H1 (cell line): ENCODE results near the gene ARG2. TPM values are rescaled to one million over a fixed set of nuclear protein-coding genes. Genes with fewer than 3 reads are reported as not detected.

Experiments
- CTCF ChIA-PET: fragments of 300-600 bp; sonication (Branson Sonifier 250); formaldehyde crosslinking; loops from one replicate; lab custom pipeline; 2021; ENCODE audit not compliant: partially characterized antibody; lab: Charles Lee
- POLR2A ChIA-PET: fragments of 300-600 bp; sonication (Branson Sonifier 250); formaldehyde crosslinking; loops from one replicate; lab custom pipeline; 2021; ENCODE audit warnings: inconsistent platforms; ENCODE audit not compliant: partially characterized antibody; lab: Charles Lee
- DNase-seq, 2 experiments: peaks; one replicate each; pipeline versions ENCODE4 v3.0.0 to v3.0.0-alpha.2; 2010 to 2022; ENCODE audit warnings: low spot score in 2 of 2, low read depth in 1 of 2, mixed read lengths in 1 of 2
- FAIRE-seq: peaks from 2 replicates; lab custom pipeline; 2011; peaks lifted over from hg19 to GRCh38; lab: Jason Lieb, UNC
- H2AFZ ChIP-seq: 2 replicates; pipeline ENCODE4 v1.8.1; 2012; ENCODE audit warnings: low read length, inconsistent platforms
- H2AK5ac ChIP-seq: 2 replicates; pipeline ENCODE4 v1.6.1; 2013; ENCODE audit warnings: low read depth, low read length
- H2BK120ac ChIP-seq: replicated peaks from 2 replicates; pipeline ENCODE3; 2013; ENCODE audit warnings: low read depth, low read length, inconsistent platforms
- H2BK12ac ChIP-seq: 2 replicates; pipeline ENCODE4 v1.6.1; 2013; ENCODE audit warnings: low read depth, low read length
- H2BK15ac ChIP-seq: 2 replicates; pipeline ENCODE4 v1.6.1; 2013; ENCODE audit warnings: low read length
- H2BK20ac ChIP-seq: 2 replicates; pipeline ENCODE4 v1.6.1; 2013; ENCODE audit warnings: low read length
- H2BK5ac ChIP-seq: 2 replicates; pipeline ENCODE4 v1.6.1; 2013; ENCODE audit warnings: low read depth, low read length
- H3K14ac ChIP-seq: 2 replicates; pipeline ENCODE4 v1.6.1; 2013; ENCODE audit warnings: inconsistent platforms; ENCODE audit not compliant: insufficient read length
- H3K18ac ChIP-seq: 2 replicates; pipeline ENCODE4 v1.6.1; 2013; ENCODE audit warnings: low read length; ENCODE audit errors: extremely low read depth
- H3K23ac ChIP-seq: 2 replicates; pipeline ENCODE4 v1.6.1; 2013; ENCODE audit warnings: inconsistent platforms; ENCODE audit not compliant: insufficient read length
- H3K23me2 ChIP-seq: 2 replicates; pipeline ENCODE4 v1.6.1; 2013; ENCODE audit warnings: low read depth, low read length
- H3K27ac ChIP-seq: 2 replicates; pipeline ENCODE4 v1.6.1; 2011; ENCODE audit warnings: low read depth, low read length, inconsistent platforms
- H3K27me3 ChIP-seq, 4 experiments: replicated peaks in 1 of 4; 1 replicate in 1 of 4; 2 replicates in 3 of 4; pipeline versions ENCODE4 v1.6.1 to v1.8.1; 2011 to 2013; ENCODE audit warnings: low read length in 3 of 4, mild to moderate bottlenecking in 3 of 4, inconsistent platforms in 2 of 4, mixed read lengths in 2 of 4, moderate library complexity in 1 of 4; ENCODE audit not compliant: control insufficient read depth in 3 of 4, insufficient read depth in 3 of 4; ENCODE audit errors: extremely low read depth in 1 of 4
- H3K36me3 ChIP-seq, 4 experiments: 2 replicates each; pipeline versions ENCODE4 v1.6.1 to v1.8.1; 2011 to 2013; ENCODE audit warnings: mild to moderate bottlenecking in 4 of 4, low read length in 3 of 4, moderate library complexity in 2 of 4, control low read depth in 1 of 4, inconsistent platforms in 1 of 4; ENCODE audit not compliant: insufficient read depth in 4 of 4, control insufficient read depth in 2 of 4
- H3K4ac ChIP-seq: replicated peaks from 2 replicates; pipeline ENCODE3; 2013; ENCODE audit warnings: low read length, low read depth, mixed read lengths, inconsistent platforms; ENCODE audit not compliant: insufficient read length
- H3K4me1 ChIP-seq, 4 experiments: replicated peaks in 1 of 4; 1 replicate in 1 of 4; 2 replicates in 3 of 4; pipeline versions ENCODE4 v1.6.1 to v1.8.1; 2011 to 2013; ENCODE audit warnings: low read length in 3 of 4, inconsistent platforms in 2 of 4, mixed read lengths in 1 of 4; ENCODE audit not compliant: insufficient read depth in 4 of 4, control insufficient read depth in 3 of 4
- H3K4me2 ChIP-seq, 2 experiments: 2 replicates each; pipeline versions ENCODE4 v1.6.1 to v1.8.1; 2011 to 2013; ENCODE audit warnings: low read depth in 2 of 2, low read length in 2 of 2, control low read depth in 1 of 2, inconsistent platforms in 1 of 2, mild to moderate bottlenecking in 1 of 2; ENCODE audit not compliant: insufficient read depth in 1 of 2
- H3K4me3 ChIP-seq, 4 experiments: fragments of 200-600, 300-600 bp in 1 of 4; sonication (generic), shearing (Covaris generic), sonication (Bioruptor Twin) in 1 of 4; 2 replicates each; pipeline versions ENCODE4 v1.5.1 to v1.8.1; 2011 to 2016; ENCODE audit warnings: low read length in 4 of 4, low read depth in 3 of 4, control low read depth in 2 of 4, inconsistent platforms in 2 of 4, mild to moderate bottlenecking in 2 of 4, mixed read lengths in 1 of 4, moderate library complexity in 1 of 4; ENCODE audit not compliant: insufficient read depth in 2 of 4; ENCODE audit errors: extremely low read depth in 1 of 4
- H3K56ac ChIP-seq: replicated peaks from 2 replicates; pipeline ENCODE3; 2013; ENCODE audit warnings: low read depth, mild to moderate bottlenecking, mixed read lengths, low read length, inconsistent platforms; ENCODE audit not compliant: insufficient read length
- H3K79me1 ChIP-seq: 2 replicates; pipeline ENCODE4 v1.6.1; 2013; ENCODE audit warnings: low read depth, low read length, control low read depth
- H3K79me2 ChIP-seq, 2 experiments: 2 replicates each; pipeline versions ENCODE4 v1.6.1 to v1.8.1; 2012 to 2013; ENCODE audit warnings: low read length in 2 of 2, mild to moderate bottlenecking in 2 of 2, inconsistent platforms in 1 of 2; ENCODE audit not compliant: insufficient read depth in 2 of 2, control insufficient read depth in 1 of 2
- H3K9ac ChIP-seq, 4 experiments: replicated peaks in 1 of 4; 1 replicate in 1 of 4; 2 replicates in 3 of 4; pipeline versions ENCODE4 v1.6.1 to v1.8.1; 2011 to 2013; ENCODE audit warnings: low read depth in 3 of 4, low read length in 3 of 4, control low read depth in 2 of 4, mild to moderate bottlenecking in 2 of 4, moderate library complexity in 2 of 4, inconsistent platforms in 1 of 4; ENCODE audit errors: extremely low read depth in 1 of 4
- H3K9me3 ChIP-seq, 2 experiments: 2 replicates each; pipeline versions ENCODE4 v1.6.1 to v1.8.1; 2012 to 2013; ENCODE audit warnings: mild to moderate bottlenecking in 2 of 2, moderate library complexity in 2 of 2, control low read depth in 1 of 2, inconsistent platforms in 1 of 2, low read depth in 1 of 2, low read length in 1 of 2, mixed read lengths in 1 of 2; ENCODE audit not compliant: insufficient read depth in 2 of 2
- H4K20me1 ChIP-seq, 2 experiments: replicated peaks in 1 of 2; 2 replicates each; pipeline versions ENCODE3 to v1.8.1; 2011 to 2013; ENCODE audit warnings: inconsistent platforms in 2 of 2, low read length in 2 of 2, mild to moderate bottlenecking in 1 of 2; ENCODE audit not compliant: insufficient read depth in 2 of 2, control insufficient read depth in 1 of 2
- H4K5ac ChIP-seq: 2 replicates; pipeline ENCODE4 v1.6.1; 2013; ENCODE audit warnings: low read length, low read depth, mixed read lengths, inconsistent platforms; ENCODE audit not compliant: insufficient read length
- H4K8ac ChIP-seq: 2 replicates; pipeline ENCODE4 v1.8.0; 2013; ENCODE audit warnings: mild to moderate bottlenecking, moderate library complexity, low read length, inconsistent platforms; ENCODE audit not compliant: insufficient read depth; ENCODE audit errors: extremely low read depth
- H4K91ac ChIP-seq: replicated peaks from 2 replicates; pipeline ENCODE3; 2013; ENCODE audit warnings: low read length, mixed read lengths, inconsistent platforms; ENCODE audit not compliant: insufficient read length
- POLR2A ChIP-seq, 2 experiments: IDR thresholded peaks; 1 replicate in 1 of 2; 2 replicates in 1 of 2; pipeline ENCODE4 v1.6.1; 2011; ENCODE audit warnings: low read depth in 2 of 2, low read length in 2 of 2, mild to moderate bottlenecking in 2 of 2; ENCODE audit errors: control extremely low read depth in 1 of 2
- TCF12 ChIP-seq: IDR thresholded peaks from 2 replicates; pipeline ENCODE4 v1.6.1; 2011; ENCODE audit warnings: low read depth, mild to moderate bottlenecking, low read length
- WGBS, 2 experiments: shearing (Covaris generic) in 1 of 2; methylation state at CpG; one replicate each; pipeline versions ENCODE4 v1.1.6 to v1.1.7; 2013 to 2015; ENCODE audit warnings: low lambda C conversion rate in 2 of 2, mixed read lengths in 2 of 2, inconsistent platforms in 1 of 2, low coverage in 1 of 2, missing lambda C conversion rate in 1 of 2; ENCODE audit not compliant: insufficient replicate concordance in 2 of 2, insufficient coverage in 1 of 2, insufficient read length in 1 of 2; ENCODE audit errors: extremely low coverage in 1 of 2, missing lambda C conversion rate in 1 of 2; 5-methylcytosine and 5-hydroxymethylcytosine counted together
- polyA plus RNA-seq, 7 experiments: library from polyadenylated mRNA; depleted of rRNA in 3 of 7; stranded (reverse) in 5 of 7; unstranded in 2 of 7; fragments of >200 nt in 5 of 7; fragments of 200-250 nt in 2 of 7; gene quantifications; 1 replicate in 5 of 7; 2 replicates in 1 of 7; 4 replicates in 1 of 7; pipeline versions ENCODE4 v1.2.1 to v1.2.3, GENCODE V29; 2011 to 2013; ENCODE audit warnings: missing spikeins in 2 of 7, mixed read lengths in 2 of 7
- total RNA-seq: library from RNA; stranded (reverse); fragmentation: NEBNext Ultra II Directional; extraction: Animal tissue kit (Norgen Biotek cat#: 25700); gene quantifications from 2 replicates; pipeline ENCODE4 v1.2.1, GENCODE V29; 2021

The ARG2 gene
- total and polyA plus RNA-seq, 2 of the 8 experiments (the other 6 are each of a cell fraction or from before 2014, with no cell fraction given): 49.9 to 59.1 TPM

GRCh38 chr14:67646131-67646530, 26.4 kb downstream of the ARG2 start:
- Histone ChIP-seq H3K9me3 (no peaks in the 10 kb centered on the region), H3K4ac (no peak overlapping the region), H4K8ac (no peak overlapping the region), H4K5ac (no peak overlapping the region), H3K79me1 (no peaks in the 10 kb centered on the region), H3K23ac (no peak overlapping the region), H3K4me2 (no peak overlapping the region), H2BK15ac (no peak overlapping the region), H3K23me2 (no peaks in the 10 kb centered on the region), H2AFZ (no peak overlapping the region), H2BK20ac (no peak overlapping the region), H3K4me1 (no peaks in the 10 kb centered on the region), H3K4me3 (no peak overlapping the region), H2AK5ac (no peak overlapping the region), H3K9ac (no peak overlapping the region), H2BK5ac (no peak overlapping the region), H2BK120ac (no peak overlapping the region), H3K36me3 (peaks cover 6 to 50% (median 42%) of the 10 kb centered on the region in 4 experiments), H4K20me1 (no peaks in the 10 kb centered on the region), H3K18ac (no peak overlapping the region), H3K14ac (no peak overlapping the region), H3K79me2 (no peaks in the 10 kb centered on the region), H2BK12ac (no peak overlapping the region), H4K91ac (no peak overlapping the region), H3K27me3 (no peaks in the 10 kb centered on the region), H3K56ac (no peak overlapping the region), H3K27ac (no peak overlapping the region)
- no peak for TF ChIP-seq TCF12
- peak in 1 of 2 experiments; percentile 17; a peak in 1 of 3 replicates for TF ChIP-seq POLR2A (IDR thresholded peaks at IDR 0.05; ENCODE audit: control extremely low read depth in 1 of 2, low read depth in 2 of 2, low read length in 2 of 2)
- no peak for DNase-seq
- ChIA-PET CTCF (no interaction called here), POLR2A (no interaction called here)
- no peak for FAIRE-seq
- WGBS, 2 experiments: 90% methylated on average over 3 of the region's 3 CpGs; no CpG with 5 or more reads in 1 of the 2 experiments
